Activated T-cell treated with anti-CD3 and anti-CD28 coated beads for 24 hours (primary cell): ENCODE results near the gene CD200R1L.

Experiments
- DNase-seq: peaks from one replicate; pipeline ENCODE4 v3.0.0-alpha.2; 2020; ENCODE audit warnings: low read depth

CD200R1L gene

DNA sequence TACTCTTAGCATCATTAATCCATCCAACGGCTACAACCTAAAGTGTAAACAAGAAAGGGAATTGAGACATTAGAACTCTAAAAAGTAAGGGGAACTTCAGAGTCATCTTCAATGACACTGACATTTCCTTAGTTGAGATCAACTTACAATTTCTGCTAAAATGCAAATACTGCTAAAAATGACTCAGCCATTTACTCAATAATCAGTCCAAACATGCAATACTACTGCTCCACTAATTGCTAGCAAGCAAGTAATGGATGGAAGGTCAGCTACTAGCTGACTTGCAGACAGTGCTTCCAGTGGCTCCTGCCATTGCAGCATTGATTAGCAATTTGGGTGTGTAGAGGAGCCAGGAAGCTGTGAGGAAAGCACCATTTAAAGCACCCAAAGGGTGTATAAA, 28.4 kb downstream of the CD200R1L start:
- DNase-seq: no peak

DNA sequence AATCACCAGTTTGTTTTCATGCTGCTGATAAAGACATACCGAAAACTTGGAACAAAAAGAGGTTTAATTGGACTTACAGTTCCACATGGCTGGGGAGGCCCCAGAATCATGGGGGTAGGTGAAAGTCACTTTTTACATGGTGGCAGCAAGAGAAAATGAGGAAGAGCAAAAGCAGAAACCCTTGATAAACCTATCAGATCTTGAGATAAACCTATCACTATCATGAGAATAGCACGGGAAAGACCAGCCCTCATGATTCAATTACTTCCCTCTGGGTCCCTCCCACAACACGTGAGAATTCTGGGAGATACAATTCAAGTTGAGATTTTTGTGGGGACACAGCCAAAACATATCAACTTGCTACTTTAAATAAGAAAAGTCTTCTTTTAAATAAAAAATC, 28.9 kb downstream of the CD200R1L start:
- no peak for DNase-seq

DNA sequence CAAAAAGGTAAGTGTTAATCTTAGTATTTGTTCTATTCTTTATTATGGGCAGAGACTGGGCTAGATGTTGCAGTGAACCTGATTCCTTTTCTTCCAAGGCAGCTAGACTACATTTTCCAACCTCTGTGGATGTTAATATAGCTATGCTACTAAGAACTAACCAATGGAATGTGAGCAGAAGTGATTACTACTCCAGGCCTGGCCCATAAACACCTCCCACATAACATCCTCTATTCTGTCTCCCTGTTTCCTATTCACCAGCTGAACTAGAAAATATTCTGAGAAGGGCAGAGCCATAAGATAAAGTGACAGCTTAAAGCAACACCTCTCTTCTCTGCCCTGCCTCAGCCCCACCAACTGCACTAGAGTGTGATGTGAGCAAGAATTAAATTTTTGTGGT, 29.4 kb downstream of the CD200R1L start:
- no peak for DNase-seq

DNA sequence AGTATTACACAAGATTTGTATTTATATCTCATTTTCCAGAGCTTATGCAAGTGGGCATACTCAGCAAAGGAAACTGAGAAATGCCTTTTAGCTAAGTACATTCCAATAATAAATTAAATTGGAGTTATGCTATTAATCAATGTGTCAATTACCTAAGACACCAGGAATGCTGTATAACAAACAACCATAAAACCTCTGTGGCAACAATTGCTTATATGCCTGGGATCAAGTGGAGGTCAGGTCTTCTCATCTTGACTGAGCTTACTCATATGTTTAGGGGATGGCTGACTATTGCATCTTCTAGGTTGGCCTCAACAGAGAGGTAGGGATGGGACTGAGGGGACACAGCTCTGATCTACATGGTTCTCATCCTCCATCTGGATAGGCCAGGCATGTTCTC, 30.7 kb downstream of the CD200R1L start:
- no peak for DNase-seq

DNA sequence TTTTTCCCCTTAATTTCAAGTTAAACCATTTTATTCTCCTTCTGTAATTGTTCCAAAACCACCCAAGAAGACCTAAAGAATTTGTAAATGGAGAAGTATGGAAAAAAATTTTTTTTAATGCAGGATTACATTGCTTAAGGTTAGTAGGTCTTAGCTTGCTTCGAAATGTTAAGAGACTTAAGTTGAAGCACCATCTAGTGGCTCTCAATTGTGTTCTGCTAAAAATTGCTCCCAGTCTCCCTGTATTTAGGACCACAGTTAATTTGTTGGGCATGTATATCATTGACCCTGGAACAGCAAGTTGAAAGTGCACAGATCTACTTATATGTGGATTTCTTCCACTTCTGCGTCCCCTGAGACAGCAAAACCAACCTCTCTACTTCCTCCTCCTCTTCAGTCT, 32.4 kb downstream of the CD200R1L start:
- DNase-seq: no peak

DNA sequence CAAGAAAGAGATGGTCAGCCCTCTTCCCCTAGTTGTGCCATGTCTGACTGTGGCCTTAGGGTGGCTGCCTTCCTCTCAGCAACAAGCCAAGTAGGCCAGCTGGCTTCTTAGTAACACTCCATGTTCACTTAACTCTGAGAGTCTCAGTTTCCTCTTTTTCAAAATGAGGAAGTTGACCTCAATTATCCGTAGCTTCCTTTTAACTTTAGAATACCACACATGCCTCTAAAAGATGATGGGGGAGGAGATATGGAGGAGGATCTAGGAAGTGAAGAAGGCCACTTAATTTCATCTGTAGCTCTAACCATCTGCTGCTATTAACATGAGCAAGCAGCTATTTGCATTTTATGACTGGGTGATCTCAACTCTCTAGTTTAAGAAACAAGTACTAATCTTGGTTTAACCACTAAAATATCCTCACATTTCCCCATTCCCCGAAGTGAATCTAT, 32.9 kb downstream of the CD200R1L start:
- no peak for DNase-seq

DNA sequence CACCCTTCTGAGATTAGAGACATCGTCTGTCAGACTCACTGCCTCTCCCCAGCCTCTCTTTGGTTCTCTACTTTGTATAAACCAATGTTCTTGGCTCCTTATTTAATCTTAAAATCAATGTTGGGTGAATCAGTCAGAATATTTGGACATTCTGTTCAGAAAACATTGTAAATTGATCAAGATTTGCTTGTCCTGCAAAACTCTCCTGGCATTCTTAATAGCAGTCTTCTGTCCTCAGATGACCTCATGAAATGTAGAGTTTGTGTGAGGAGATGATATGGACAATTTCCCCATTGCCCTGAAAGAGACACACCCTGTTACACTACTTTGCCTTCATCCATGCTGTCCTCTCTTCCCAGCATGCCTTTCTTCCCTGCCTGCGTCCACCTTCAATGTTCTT, 33.6 kb downstream of the CD200R1L start:
- no peak for DNase-seq

DNA sequence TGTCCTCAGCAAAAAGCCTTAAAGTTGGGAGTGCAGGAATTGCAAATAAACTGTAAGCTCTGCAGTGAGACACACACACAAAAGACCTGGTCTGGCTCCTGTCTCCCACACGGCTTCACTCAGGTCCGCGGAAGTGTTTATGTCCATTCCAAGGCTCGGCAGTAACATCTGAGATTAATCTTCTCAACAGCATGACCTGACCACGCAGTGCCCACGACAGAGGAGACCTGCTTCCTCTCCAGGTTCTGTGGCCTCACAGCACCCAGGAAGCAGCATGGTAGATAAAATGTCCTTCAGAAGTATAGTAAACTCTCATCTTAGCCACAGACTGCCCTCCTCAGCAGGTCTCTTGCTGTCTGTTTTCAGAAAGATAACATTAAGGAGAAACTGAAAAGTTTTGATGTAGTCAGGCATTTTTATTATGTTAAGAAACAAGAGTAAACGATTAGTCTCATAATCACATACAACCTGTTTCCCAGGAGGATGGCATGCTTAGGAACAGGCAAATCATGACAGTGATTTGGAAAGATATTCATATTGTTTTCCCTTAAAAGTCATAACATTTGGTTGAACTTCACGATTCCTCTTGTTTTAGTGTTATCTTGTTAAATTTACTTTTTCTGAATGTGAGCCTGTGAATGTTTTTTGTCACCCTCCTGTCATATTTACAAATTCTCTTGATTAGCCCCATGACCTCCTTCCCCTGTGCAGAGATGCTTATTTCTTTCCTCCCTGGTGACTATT, 34.6 kb downstream of the CD200R1L start:
- DNase-seq: no peak

DNA sequence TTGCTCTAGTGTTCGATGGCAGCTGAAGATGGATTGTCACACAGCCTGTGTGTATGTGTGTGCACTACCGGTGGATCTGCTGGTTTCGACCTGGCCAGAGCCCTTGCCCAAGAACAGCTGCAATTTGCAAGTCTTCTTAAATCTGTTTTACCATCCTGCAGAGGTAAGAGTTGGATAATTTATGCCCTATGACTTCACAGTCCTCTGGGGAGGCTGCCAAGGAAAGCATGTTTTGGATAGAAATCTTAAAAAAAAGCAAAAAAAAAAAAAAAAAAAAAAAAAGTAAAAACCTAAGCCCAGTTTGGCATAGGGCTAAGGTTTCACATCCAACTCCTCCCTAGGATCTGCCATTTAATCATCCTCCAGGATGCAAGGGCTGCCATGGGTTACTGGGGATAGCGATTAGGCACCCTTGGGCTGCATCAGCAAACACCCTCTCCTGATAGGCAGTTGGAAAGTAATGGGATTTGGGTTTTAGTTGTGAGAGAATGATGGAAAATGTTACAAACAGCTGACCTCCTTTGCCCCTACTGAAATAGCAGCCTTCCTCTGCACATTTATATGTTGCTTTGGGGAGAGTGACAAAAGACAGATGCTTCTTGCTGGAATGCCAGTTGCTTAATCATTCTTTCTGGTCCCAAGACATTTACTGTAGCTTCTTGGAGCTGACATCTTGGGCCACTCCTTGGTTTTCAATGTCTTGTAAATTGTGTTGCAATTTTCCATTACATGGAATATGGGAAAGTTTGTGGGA, 35.4 kb downstream of the CD200R1L start:
- no peak for DNase-seq

DNA sequence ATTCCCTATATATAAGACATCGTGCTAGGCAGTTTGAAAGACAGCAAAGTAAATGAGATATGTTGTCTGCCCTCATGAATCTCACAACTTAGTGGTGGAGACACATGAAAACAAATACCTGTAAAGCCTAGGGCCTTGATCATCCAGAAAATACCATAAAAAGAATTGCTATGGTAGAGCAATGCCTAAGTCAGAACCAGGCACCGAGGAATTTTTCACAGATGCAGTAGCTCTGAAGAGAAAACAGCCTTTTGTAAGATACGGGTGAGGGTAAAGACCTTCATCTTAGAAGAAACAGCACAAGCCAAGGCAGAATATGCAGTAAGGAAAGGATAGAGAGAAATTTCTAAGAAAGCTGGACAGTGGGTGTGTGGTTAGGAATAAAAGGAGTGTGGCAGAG, 36.1 kb downstream of the CD200R1L start:
- DNase-seq: no peak

DNA sequence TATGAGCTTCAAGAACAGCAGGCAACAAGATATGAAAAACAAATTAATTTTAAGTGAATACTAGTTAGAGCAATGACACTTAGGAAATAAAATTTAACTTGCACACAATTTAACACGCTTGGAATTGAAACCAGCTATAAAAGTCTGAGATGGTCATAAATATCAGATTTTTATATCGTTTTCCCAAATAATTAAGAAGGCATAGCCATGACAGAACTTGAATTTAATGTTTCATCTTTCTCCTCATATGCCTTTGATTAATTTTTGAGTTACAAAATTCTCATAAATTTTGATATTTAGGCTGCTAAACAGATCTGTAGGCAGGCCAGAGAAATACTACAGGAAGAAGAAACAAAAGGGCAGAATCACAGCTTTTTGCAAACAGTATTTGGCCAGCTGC, 38.5 kb downstream of the CD200R1L start:
- DNase-seq: no peak

DNA sequence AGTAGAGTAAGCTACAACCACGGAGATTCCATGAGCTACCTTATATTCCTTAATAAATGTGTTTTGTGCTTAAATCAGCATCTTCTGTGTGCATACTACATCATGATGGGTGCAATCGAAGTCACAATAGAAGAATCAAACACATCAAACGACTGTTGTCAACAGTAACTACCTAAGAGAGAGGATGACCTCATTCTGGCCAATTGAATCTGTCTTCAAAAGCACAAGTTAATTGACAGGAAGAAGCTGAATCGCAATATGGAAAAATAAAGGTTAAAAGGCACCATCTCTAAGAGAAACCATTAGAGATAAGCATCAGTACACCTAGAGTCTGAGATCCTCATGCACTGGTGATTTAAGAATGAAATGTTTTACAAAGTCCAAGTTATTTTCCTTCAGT, 39.0 kb downstream of the CD200R1L start:
- no peak for DNase-seq

DNA sequence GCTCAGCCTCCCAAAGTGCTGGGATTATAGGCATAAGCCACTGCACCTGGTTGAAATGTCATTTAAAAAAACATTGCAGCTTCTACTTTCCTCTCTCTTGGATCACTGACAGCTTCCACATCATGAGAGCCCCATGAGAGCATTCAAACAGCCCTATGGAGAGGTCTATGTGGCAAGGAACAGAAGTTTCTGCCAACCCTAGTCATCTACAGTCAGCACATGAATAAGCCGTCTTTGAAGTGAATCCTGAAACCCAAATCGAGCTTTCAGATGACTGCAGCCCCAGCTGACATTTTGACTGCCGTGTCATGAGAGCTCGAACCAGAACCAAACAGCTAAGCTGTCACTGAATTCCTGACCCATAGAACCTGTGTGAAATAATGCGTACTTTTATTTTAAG, 39.8 kb downstream of the CD200R1L start:
- DNase-seq: no peak

DNA sequence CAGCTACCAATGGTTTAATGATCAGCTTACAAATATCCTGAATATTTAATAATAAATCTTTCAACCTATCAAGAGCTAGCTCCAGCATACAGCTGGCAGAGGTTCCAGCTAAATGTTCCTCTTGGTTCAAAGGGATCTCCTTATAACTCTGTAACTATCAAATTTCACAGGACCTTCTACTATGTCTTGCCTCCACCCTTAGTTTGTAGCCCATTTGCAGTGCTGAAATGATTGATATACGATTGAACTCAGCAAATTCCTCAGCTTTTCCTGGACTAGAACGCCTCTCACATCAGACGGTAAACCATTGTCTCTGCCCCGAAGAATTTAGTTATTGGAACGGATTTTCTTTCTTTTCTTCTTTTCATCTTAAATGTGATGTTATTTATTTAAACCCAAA, 41.5 kb downstream of the CD200R1L start:
- DNase-seq: no peak

DNA sequence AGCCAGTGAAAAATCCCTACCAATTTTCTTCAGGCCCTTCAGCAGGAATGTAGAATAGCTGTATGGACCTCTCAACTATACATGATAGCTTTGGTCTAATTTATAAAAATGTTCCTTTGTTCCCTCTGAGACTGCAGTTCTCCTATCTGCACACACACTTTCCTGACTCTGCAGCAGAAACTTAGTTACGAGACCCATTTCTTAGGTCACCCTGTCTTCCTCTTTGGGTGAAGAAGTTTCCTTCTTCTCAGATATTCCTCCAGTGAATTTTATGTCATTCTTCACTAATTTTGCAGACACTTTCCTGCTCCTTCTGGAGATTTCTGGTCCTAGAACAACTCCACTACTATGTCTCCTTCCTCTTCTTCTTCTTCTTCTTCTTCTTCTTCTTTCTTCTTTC, 42.6 kb downstream of the CD200R1L start:
- DNase-seq: no peak

DNA sequence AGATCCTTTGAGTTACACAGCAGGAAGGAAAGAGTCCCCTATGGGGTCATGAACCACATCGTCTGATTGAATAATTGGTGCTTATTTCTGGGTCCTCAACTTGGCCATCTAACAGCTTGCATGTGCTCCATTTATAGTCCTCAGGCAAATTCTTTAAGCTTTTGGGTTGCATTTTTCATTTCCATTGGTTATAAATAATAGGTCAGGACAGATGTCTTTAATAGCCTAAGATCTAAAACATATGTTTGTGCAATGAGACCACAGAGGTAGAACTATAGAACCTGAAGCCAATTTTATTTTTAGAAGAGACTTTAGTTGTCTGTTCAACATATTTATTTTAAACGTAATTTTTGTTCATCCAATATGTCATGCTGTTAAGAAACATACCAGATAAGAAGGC, 43.2 kb downstream of the CD200R1L start:
- DNase-seq: no peak

DNA sequence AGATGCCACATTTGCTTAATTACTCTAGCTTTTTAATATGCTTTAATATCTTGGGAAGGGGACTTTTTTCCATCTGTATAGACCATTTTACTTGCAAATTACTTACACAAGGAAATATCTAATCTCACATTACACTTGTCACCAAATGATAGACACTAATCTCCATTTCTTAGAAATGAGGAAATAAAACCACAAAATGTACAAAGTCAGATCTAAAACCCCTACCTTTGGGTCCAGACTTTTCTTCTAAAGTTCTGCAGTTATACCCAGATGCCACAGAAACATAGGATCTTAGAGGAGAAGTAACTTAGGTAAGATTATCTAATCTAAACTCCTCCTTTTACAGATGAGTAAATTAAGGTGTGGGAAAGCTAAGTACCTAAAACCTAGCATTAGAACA, 44.3 kb downstream of the CD200R1L start:
- DNase-seq: no peak

DNA sequence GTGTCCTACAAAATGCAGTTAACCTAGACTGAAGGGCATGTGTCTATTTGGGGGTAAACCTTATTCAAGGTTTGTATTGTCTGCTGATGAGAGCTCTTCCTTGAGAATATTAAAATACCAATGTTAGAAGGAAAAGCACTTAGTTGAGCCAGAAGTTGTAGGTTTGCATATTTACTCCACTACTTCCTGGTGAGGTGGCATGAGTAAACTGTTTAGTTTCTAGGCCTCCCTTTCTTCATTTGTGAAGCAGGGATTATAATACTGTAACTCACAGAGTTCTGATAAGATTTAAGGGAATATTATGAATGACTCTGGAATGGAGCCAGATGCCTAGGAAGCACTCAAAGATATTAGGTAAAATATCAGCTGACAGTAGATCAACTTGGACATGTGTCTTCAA, 46.7 kb downstream of the CD200R1L start:
- DNase-seq: no peak

DNA sequence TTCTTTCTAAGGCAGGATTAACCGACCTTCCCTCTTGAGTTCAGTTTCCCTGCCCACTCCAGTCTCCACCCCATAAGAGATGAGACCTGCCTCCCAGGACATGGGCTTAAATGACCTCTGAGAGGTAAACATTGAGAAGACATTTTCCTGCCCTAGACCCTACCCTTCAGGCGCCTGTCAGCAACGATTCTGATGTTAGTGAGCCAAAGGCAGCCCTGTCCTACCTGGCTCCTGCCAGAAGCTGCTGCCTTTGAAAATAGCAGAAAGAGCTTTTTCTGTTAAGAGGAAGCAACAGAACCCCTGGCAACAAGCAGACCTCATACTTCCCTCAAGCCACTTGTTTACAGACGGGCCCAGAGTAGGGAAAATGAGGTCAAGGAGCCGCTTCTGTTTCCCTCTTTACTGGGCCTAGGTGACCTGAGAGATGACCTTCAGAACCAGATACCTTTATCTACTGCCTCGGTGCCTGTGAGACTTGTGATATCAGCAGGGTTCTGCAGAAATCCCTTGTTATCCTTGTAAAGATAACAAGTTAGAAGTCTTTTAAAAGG, 52.0 kb downstream of the CD200R1L start:
- no peak for DNase-seq

DNA sequence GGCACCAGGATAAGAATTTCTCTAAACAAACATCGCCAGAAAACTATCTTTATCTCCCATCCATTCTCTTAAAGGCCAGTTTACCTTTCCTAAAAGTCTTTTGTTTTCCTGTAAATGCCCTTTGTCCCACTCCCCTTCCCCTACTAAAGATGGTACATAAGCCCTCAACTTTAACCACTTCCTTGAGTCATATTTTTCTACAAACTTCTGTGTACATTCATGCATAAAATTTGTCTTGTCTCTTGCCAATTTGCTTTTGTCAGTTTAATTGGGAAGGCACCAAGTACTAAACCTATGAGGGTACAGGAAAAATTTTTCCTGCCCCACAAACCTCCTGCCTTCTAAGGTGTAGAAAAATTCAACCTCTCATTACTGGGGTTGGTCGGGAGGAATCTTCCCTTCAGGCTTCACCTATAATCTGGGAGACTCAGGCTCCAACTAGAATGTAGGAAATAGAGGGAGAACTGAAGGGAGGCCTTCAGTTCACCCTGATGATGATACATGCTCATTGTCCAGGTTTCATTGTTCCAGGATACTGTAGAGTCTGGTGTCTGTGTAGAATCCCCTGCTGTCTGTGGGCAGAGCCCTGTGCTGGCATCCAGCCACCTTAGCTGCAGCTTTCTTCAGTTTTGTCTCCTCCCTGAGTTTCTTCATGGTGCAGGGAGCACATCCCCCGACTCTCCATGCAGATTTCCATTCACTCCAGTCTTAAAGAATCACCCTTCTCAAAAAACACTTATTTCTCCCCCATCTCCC, 53.2 kb downstream of the CD200R1L start:
- no peak for DNase-seq

DNA sequence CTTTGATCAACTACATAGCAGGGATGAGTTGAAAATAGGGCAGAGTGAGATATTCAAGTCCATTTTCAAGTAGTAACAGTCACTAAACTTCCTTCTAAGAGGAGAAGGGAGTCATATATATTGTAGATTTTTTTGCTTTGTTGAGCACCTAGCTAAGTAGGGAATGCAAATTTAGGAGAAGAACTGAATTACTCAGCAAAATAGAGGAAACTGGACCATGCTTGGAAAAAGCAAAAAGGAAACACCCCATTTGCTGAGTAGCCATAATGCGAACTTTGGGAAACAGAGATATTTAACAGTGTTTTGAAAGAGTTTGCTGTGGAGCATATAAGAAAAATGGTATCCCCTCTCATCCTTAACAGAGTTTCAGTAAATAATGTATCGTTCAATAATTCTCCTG, 54.9 kb downstream of the CD200R1L start:
- DNase-seq: no peak

DNA sequence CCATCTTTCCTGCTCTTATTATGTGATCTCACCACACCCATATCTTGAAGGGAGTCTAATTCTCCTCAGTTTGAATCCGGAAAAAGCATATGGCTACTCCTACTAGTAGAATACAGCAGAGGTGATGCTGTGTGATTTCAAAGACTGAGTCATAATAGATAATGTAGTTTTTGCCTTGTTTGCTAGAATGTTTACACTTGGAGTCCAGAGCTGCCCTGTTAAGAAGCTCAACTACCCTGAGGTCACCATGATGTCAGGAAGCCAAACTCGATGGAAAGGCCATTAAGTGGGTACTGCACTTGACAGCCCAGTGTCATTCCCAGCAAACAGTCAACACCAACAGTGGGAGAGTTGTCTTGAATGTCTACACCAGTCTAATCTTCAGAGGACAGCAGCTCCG, 56.9 kb downstream of the CD200R1L start:
- no peak for DNase-seq
